ENCODE measurements around the gene MEIS3. TPM values are rescaled to one million over a fixed set of nuclear protein-coding genes. Genes with fewer than 3 reads are reported as not detected.

MEIS3 gene
- polyA plus RNA-seq, 3 donors = not detected

DNA sequence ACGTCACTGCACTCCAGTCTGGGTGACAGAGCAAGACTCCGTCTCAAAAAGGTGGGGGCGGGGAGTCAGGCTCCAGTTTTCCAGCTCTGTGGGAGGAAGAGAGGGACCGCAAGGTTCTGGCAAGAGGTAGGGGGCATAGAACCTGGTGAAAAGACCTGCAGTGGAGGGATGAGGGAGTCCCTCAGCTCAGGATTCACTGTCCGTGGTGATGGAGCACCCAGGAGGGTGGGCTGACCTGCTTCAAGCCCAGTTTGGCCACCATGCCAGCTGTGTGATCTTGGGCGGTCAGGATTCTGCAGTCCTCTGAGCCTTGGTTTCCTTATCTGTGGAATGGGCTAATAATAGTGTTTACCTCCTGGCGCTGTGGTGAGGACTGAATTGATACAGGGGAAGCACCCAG lies 31.2 kb upstream of the MEIS3 start:
- Histone ChIP-seq H3K4me2 (replicated peaks; ENCODE audit: extremely low read depth, low read length, poor library complexity, severe bottlenecking) (no peak overlapping the region), H3K36me3 (replicated peaks in 1 of 2; ENCODE audit: control insufficient read depth in 1 of 2, insufficient read depth in 2 of 2, low read length in 2 of 2) (no peaks in the 10 kb centered on the region), H3K79me2 (ENCODE audit: insufficient read depth, low read length) (no peaks in the 10 kb centered on the region), H3K9me3 (replicated peaks in 1 of 2; ENCODE audit: control insufficient read depth in 1 of 2, insufficient read depth in 1 of 2, low read length in 2 of 2) (peaks cover 8 to 21% of the 10 kb centered on the region in 2 donors), H2AFZ (ENCODE audit: insufficient read depth, low read depth, low read length, poor library complexity, severe bottlenecking) (no peak overlapping the region), H3K27me3 (ENCODE audit: control insufficient read depth in 2 of 2, insufficient read depth in 2 of 2, low read length in 2 of 2) (peaks cover 28 to 62% of the 10 kb centered on the region in 2 donors), H3K27ac (ENCODE audit: low read depth in 1 of 2, low read length in 2 of 2) (no peak overlapping the region), H3K4me3 (replicated peaks in 1 of 3; ENCODE audit: low read depth in 2 of 3, low read length in 3 of 3) (no peak overlapping the region), H3K9ac (ENCODE audit: insufficient read depth, low read length, poor library complexity, severe bottlenecking) (no peak overlapping the region), H4K20me1 (ENCODE audit: insufficient read depth, low read length) (no peaks in the 10 kb centered on the region), H3K4me1 (ENCODE audit: control insufficient read depth in 1 of 2, insufficient read depth in 2 of 2, low read length in 2 of 2) (peaks cover 15 to 24% of the 10 kb centered on the region in 2 donors)
- H3K4me1 Mint-ChIP-seq = peaks cover 17% of the 10 kb centered on the region
- intact Hi-C loops (cut with micrococcal nuclease) = no loop called here
- WGBS (ENCODE audit: insufficient coverage) = 59% methylated on average over 4 of the region's 7 CpGs
- H3K4me3 Mint-ChIP-seq = peak overlapping the region in 1 of 2 donors; percentile 26
- peaks cover 69 to 81% (median 70%) of the 10 kb centered on the region in 3 donors for H3K27me3 Mint-ChIP-seq (ENCODE audit: low read depth in 3 of 3)
- peaks cover 6 to 8% of the 10 kb centered on the region in 2 donors for H3K36me3 Mint-ChIP-seq
- H3K9me3 Mint-ChIP-seq = peaks cover 14 to 24% (median 21%) of the 10 kb centered on the region in 7 donors
- peak overlapping the region in 1 of 7 donors; percentile 43 for H3K27ac Mint-ChIP-seq
- TF ChIP-seq, protein P1, sequence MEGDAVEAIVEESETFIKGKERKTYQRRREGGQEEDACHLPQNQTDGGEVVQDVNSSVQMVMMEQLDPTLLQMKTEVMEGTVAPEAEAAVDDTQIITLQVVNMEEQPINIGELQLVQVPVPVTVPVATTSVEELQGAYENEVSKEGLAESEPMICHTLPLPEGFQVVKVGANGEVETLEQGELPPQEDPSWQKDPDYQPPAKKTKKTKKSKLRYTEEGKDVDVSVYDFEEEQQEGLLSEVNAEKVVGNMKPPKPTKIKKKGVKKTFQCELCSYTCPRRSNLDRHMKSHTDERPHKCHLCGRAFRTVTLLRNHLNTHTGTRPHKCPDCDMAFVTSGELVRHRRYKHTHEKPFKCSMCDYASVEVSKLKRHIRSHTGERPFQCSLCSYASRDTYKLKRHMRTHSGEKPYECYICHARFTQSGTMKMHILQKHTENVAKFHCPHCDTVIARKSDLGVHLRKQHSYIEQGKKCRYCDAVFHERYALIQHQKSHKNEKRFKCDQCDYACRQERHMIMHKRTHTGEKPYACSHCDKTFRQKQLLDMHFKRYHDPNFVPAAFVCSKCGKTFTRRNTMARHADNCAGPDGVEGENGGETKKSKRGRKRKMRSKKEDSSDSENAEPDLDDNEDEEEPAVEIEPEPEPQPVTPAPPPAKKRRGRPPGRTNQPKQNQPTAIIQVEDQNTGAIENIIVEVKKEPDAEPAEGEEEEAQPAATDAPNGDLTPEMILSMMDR (IDR thresholded peaks at IDR 0.05) = no peak
- DNase-seq = no peak

DNA sequence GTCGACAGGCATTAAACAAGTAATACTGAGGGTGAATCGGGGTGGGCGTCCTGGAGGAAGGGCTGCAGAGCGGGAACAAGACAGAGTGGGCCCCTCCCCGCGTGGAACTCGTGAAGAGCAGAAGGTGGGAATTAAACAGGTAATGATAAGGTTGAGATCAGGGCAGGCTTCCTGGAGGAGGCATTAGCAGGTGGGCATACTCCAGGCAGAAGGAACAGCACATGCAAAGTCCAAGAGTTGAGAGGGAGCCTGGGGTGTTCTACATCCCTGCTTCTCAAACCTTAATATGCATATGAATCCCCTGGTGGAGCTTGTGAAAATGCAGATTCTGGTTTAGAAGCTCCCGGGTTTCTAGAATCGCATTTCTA lies 29.0 kb upstream of the MEIS3 start:
- peak overlapping the region in 1 of 2 donors; percentile 84 for H3K4me3 Mint-ChIP-seq

More for the DNA sequence above, 29.0 kb upstream of the MEIS3 start:
- intact Hi-C loops (cut with micrococcal nuclease) = no loop called here
- H3K27ac Mint-ChIP-seq = no peak overlapping the region
- Histone ChIP-seq H3K36me3 (replicated peaks in 1 of 2; ENCODE audit: control insufficient read depth in 1 of 2, insufficient read depth in 2 of 2, low read length in 2 of 2) (no peaks in the 10 kb centered on the region), H3K9me3 (replicated peaks in 1 of 2; ENCODE audit: control insufficient read depth in 1 of 2, insufficient read depth in 1 of 2, low read length in 2 of 2) (peaks cover 10 to 24% of the 10 kb centered on the region in 2 donors), H4K20me1 (ENCODE audit: insufficient read depth, low read length) (no peaks in the 10 kb centered on the region), H3K9ac (ENCODE audit: insufficient read depth, low read length, poor library complexity, severe bottlenecking) (no peak overlapping the region), H3K4me1 (ENCODE audit: control insufficient read depth in 1 of 2, insufficient read depth in 2 of 2, low read length in 2 of 2) (peaks cover 15 to 25% of the 10 kb centered on the region in 2 donors), H2AFZ (ENCODE audit: insufficient read depth, low read depth, low read length, poor library complexity, severe bottlenecking) (no peak overlapping the region), H3K79me2 (ENCODE audit: insufficient read depth, low read length) (no peaks in the 10 kb centered on the region), H3K27ac (ENCODE audit: low read depth in 1 of 2, low read length in 2 of 2) (no peak overlapping the region), H3K27me3 (ENCODE audit: control insufficient read depth in 2 of 2, insufficient read depth in 2 of 2, low read length in 2 of 2) (peaks cover 39 to 70% of the 10 kb centered on the region in 2 donors), H3K4me3 (replicated peaks in 1 of 3; ENCODE audit: low read depth in 2 of 3, low read length in 3 of 3) (no peak overlapping the region), H3K4me2 (replicated peaks; ENCODE audit: extremely low read depth, low read length, poor library complexity, severe bottlenecking) (no peak overlapping the region)
- no peak for DNase-seq
- 20% methylated on average over 9 of the region's 9 CpGs for WGBS (ENCODE audit: insufficient coverage)
- H3K9me3 Mint-ChIP-seq = peaks cover 13 to 27% (median 22%) of the 10 kb centered on the region in 7 donors
- peaks cover 19% of the 10 kb centered on the region for H3K4me1 Mint-ChIP-seq
- TF ChIP-seq, protein P1 (IDR thresholded peaks at IDR 0.05) = no peak
- H3K27me3 Mint-ChIP-seq (ENCODE audit: low read depth in 3 of 3) = peaks cover 72 to 87% (median 78%) of the 10 kb centered on the region in 3 donors
- peaks cover 6 to 12% of the 10 kb centered on the region in 2 donors for H3K36me3 Mint-ChIP-seq
